ENCODE measurements around the gene KRT9.
"Not testable (repeated sequence)": the region's sequence is repeated elsewhere in the genome, so short reads cannot be mapped to it uniquely, and the experiment has no call there.

KRT9 gene, protein sequence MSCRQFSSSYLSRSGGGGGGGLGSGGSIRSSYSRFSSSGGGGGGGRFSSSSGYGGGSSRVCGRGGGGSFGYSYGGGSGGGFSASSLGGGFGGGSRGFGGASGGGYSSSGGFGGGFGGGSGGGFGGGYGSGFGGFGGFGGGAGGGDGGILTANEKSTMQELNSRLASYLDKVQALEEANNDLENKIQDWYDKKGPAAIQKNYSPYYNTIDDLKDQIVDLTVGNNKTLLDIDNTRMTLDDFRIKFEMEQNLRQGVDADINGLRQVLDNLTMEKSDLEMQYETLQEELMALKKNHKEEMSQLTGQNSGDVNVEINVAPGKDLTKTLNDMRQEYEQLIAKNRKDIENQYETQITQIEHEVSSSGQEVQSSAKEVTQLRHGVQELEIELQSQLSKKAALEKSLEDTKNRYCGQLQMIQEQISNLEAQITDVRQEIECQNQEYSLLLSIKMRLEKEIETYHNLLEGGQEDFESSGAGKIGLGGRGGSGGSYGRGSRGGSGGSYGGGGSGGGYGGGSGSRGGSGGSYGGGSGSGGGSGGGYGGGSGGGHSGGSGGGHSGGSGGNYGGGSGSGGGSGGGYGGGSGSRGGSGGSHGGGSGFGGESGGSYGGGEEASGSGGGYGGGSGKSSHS

DNA sequence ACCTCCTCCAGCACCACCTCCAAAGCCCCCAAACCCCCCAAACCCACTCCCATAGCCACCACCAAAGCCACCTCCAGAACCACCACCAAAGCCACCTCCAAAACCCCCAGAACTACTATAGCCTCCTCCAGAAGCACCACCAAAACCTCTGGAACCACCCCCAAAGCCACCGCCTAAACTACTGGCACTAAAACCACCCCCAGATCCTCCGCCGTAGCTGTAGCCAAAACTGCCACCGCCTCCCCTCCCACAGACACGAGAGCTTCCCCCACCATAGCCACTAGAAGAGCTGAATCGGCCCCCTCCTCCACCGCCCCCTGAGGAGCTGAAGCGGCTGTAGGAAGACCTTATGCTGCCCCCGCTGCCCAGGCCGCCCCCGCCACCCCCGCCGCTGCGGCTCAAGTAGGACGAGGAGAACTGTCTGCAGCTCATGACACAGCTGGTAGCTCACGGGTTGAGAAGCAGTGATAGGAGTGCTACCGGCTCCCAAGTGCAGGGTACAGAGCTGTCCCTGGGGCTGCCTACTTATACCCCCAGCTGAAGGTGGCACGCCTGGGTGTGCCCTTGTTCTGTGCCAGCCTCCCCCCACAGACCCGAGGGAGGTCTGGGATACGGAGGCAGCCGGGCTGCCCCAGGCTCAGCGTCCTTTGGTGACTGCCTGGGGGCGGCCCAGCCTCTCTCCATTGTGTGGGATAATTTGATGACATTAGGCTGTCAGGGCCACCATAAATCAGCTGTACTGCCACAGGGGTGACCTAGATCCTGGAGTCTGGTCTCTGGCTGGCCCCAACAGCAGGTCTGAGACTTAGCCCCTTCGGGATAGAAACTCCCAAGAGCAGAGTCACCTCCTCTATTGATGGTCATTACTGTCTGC is at the start of gene KRT9:
Gene KRT9 (minus strand): TSS at position 499 of the 874 bp plus-strand sequence. CDS start 67 bp downstream, at position 432.
- DNase-seq = peak; percentile 73

DNA sequence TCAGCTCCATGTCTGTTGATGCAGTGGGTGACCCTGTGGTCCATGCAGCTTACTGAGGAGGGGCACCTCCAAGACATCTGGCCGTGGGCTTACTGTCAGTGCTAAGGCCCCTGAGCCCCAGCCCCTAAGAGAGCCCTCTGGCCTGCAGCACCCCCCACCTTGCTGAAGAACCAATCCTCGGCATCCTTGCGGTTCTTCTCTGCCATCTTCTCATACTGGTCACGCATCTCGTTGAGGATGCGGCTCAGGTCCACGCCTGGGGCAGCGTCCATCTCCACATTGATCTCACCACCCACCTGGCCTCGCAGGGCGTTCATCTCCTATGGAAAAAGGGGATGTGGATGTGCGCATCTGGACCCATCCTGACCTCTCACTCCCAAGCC is 49.6 kb upstream of the KRT9 start:
- DNase-seq = not testable (repeated sequence)

- DNase-seq = no peak
Measured at GRCh38 chr17:41620583-41621434, 49.0 kb upstream of the KRT9 start.

GRCh38 chr17:41619927-41620582 is 48.2 kb upstream of the KRT9 start:
- not testable (repeated sequence) for DNase-seq

- DNase-seq = no peak
Measured at GRCh38 chr17:41619036-41619926, 47.4 kb upstream of the KRT9 start.

DNA sequence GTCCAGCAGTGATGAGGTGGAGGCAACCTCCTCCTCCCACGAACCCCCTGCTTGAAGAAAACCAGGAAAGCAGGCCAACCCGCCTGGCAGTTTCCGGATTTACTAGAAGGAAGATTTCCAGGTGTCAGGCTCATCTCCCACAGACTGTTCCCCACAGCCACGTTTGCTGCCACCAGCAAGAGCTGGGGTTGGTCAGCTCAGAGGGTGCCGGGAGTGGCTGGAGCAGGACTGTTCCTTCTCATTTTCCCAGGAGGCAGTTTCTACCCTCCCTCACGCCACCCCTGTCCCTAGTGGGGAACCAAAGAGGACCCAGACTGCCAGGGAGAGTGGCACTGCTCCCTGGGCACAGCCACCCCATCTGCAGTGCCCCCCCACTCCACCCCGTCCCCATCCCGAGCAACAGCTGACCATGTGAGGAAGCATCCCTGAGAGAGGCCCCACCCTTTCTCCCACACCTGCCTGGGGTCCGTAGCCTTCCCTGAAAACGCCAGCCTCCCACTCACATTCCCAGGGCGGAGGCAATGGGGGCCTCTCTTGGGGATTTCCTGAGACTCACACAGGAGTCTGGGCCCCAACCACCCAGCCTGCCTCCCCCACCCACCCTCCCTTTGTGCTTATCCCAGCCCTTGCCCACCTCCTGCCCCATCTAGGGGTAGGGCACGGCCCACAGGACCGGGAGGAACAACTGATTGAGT is 46.6 kb upstream of the KRT9 start:
- DNase-seq = no peak

GRCh38 chr17:41617698-41618097 is 45.8 kb upstream of the KRT9 start:
- DNase-seq = no peak

GRCh38 chr17:41617136-41617535 is 45.3 kb upstream of the KRT9 start:
- no peak for DNase-seq

DNA sequence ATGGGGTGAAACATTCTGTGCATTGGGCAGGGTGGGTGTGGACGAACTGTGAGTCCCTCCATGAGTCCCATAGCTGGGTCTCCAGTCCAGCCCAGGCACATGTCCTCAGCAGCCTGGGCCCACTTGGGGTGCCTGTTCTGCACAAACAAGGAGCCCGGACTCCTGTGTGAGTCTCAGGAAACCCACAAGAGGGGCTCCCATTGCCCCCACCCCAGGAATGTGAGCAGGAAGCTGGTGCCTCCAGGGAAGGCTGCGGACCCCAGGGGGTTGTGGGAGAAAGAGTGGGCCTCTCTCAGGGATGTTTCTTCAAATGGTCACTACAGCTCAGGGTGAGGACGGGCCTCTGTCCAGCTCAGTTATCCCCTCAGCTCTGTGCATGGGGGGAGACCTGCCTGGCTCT is 44.6 kb upstream of the KRT9 start:
- not testable (repeated sequence) for DNase-seq

DNA sequence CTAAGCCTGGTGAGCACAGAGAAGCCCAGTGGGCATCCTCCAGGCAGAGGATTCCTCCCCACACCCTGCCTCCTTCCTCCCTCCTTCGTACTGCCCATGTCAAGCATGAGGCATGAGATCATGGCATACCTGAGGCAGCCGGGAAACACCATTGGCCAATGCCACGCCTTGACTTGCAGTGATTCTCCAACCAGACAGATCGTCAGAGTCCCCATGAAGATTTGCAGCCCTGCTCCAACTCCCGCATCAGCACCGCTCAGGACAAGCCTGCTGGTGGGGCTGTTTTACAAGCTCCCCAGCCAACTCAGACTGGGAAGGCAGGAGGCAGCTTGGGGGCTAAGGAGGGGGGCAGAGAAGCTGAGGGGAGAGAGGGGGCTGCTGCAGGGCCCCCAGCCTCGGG is 43.6 kb upstream of the KRT9 start:
- peak; percentile 55 for DNase-seq

- peak; percentile 29 for DNase-seq
Measured at GRCh38 chr17:41614767-41615166, 42.9 kb upstream of the KRT9 start.

DNA sequence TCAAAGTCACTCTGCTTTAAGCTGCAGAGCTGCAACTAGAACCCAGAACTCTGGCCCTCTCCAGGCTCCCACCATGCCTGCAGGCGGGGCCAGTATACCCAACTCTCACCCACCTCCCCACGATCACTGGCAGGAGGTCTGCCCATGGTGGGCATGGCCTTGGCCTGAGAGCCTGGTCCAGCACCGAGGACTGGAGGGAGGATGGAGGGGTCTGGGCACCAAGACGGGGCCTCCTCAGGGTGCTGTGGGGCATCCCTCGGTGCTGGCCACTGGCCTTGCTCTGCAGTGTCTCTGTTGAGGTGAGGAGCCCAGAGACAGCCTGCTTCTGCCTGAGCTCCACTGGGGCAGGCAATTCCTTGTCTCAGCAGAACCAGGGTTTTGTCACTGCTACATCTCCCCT is 42.2 kb upstream of the KRT9 start:
- no peak for DNase-seq

DNA sequence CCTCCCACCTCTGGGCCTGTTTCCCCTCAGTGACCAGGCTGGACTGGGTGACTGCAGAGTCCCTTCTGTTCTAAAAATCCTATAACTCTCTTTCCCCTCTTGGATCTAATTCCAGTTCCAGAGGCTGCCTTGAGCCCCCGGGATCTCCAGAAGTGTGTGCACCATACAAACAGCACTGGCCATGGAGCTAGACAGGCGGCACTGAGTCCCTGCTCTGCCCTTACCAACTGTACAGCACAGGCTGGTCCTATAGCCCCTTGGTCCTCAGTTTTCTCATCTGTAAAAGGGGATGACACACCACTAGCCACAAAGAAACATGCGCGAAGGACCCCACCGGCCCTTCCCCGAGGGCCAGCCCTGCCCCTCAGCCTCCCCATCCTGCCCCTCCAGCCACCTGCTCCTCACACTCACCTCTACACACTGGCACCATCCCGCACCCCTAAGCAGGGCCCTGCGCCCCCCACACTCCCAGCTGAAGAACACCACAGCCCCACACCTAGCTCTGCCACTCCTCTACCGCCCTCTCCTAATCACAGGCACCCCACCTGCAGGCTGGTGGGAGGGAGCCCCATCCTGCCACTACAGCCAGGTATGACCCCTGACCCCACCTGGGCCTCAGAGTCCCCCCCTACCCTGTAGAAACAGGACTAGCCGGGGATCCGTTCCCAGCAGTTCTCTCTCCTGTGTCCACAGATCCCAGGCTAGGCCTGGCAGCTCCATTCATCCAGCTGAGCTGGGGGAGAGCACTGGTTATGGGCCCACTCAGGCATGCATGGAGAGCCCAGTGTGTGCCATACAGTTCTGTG is 41.6 kb upstream of the KRT9 start:
- DNase-seq = no peak

DNA sequence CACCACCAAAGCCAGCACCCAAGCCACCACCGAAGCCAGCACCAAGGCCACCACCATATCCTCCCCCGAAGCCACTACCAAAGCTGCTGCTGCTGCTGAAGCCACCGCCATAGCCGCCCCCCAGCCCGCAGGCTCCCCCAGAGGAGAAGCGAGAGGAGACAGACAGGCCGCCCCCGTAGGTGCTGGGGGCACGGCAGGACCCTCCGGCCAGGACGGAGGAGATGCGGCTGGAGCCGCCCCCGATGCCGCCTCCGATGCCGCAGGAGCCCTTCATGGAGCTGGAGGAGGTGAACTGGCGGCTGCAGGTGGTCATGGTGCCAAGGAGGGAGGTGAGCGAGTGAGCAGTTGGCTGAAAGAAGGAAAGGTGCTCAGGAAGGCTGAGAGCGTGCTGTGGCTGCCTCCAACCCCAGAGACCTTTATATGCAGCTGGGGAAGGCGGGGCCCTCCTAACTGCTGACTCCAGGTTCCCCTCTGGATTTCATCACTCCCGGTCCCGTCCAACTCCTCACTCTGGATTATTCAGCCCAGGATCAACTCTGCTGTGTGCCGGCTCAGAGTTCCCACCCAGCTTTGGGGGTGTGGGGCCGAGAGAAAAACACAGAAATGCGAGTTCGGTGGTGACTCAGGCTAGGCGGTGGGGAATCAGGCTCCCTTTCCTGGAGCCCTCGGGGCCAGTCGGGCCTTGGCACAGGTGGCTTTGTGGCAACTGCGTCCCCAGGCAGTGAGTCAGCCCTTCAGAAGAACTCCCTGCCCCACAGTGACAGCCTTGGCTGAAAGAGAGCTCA is 40.7 kb upstream of the KRT9 start, which contains the start of gene KRT16:
Gene KRT16 (minus strand): TSS at position 392 of the 785 bp plus-strand sequence. CDS start 79 bp downstream, at position 313.
- not testable (repeated sequence) for DNase-seq

- DNase-seq = no peak
Measured at GRCh38 chr17:41610965-41611640, 39.2 kb upstream of the KRT9 start.

DNA sequence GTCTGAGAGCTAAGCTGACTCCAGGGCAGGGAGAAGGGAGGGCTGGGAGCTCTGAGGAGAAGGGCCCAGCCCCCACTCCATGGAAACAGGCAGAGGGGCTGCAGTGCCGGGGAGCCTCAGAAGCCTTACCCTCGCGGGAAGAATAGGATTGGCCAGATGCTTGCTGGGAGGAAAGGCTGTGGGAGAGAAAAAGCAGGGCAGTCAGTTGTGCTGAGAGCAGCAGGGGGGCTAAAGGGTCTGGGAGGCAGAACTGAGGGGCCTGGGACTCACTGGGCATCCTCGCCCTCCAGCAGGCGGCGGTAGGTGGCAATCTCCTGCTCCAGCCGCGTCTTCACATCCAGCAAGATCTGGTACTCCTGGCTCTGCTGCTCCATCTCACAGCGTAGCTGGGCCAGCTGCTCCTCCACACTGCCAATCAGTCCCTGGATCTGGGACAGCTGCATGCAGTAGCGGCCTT is 38.2 kb upstream of the KRT9 start:
- DNase-seq = peak; percentile 9

DNA sequence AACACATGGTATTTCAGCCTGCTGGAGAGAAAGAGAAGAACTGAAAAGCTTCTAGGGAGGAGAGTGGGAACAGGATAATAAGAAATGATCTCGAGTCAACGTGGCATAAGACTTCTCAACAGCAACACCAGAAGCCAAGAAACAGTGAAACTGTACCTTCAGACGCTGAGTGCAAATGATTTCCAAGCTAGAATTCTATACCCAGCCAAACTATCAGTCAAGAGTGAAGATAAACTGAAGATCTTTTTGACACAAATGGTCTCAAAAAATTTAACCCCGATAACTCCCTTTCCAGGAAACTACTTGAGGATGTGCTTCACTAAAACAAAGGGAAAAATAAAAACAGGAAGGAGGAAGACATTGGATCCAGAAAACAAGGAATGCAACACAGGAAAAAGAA is 35.1 kb upstream of the KRT9 start:
- not testable (repeated sequence) for DNase-seq

- DNase-seq = no peak
Measured at GRCh38 chr17:41602524-41602923, 30.7 kb upstream of the KRT9 start.
